Measurements from ENCODE around the gene MRM2. TPM values are rescaled to one million over a fixed set of nuclear protein-coding genes. Genes with fewer than 3 reads are reported as not detected.
A peak's percentile ranks its signal among the peaks of the same experiment; 100 is the strongest.

Gene MRM2
- total RNA-seq, 8 experiments from 2014 or later: 19.9 to 39.7 (median 23.7) TPM

GRCh38 chr7:2249744-2250323, 7.8 kb upstream of the MRM2 start:
- no peaks in the 10 kb centered on the region for H3K4me1 ChIP-seq (replicated peaks in 1 of 2)
- in situ Hi-C loops (cut with MboI; ENCODE audit: low pct_unique_long_range_greater_than_20kb in 2 of 9, low sequenced_read_pairs in 9 of 9, unreplicated experiment in 9 of 9): loop anchor here in 1 of 9 experiments (25.0 kb wide), 1 partner anchor 588 kb away; the partner anchor contains the start of gene ELFN1
- 73 to 100% (median 79%) methylated on average over 3 to 9 of the region's 27 CpGs; no CpG with 5 or more reads in 6 of the 10 experiments for WGBS, 10 experiments
- ATAC-seq (replicated peaks in 6 of 8): no peak
- H3K27ac ChIP-seq: no peak overlapping the region
- H3K4me3 ChIP-seq: no peak overlapping the region

- in situ Hi-C loops (cut with MboI; ENCODE audit: low pct_unique_long_range_greater_than_20kb in 2 of 9, low sequenced_read_pairs in 9 of 9, unreplicated experiment in 9 of 9): loop anchor here in 1 of 9 experiments (25.0 kb wide), 1 partner anchor 587 kb away; the partner anchor contains the start of gene ELFN1
- peak in 6 of 8 experiments; percentile 35 to 97 (median 66) for ATAC-seq (replicated peaks in 6 of 8)
- no peak overlapping the region for H3K27ac ChIP-seq
Observed at GRCh38 chr7:2248984-2249694, 7.1 kb upstream of the MRM2 start.

GRCh38 chr7:2247141-2247995, 5.4 kb upstream of the MRM2 start:
- Histone ChIP-seq H3K4me1 (replicated peaks in 1 of 2) (peaks cover 3 to 4% of the 10 kb centered on the region in 2 donors), H3K4me3 (no peak overlapping the region), H3K27ac (no peak overlapping the region)
- in situ Hi-C loops (cut with MboI; ENCODE audit: low pct_unique_long_range_greater_than_20kb in 2 of 9, low sequenced_read_pairs in 9 of 9, unreplicated experiment in 9 of 9): loop anchor here in 1 of 9 experiments (25.0 kb wide), 1 partner anchor 585 kb away; the partner anchor contains the start of gene ELFN1
- peak in 7 of 8 experiments; percentile 4 to 49 (median 39) for ATAC-seq (replicated peaks in 6 of 8)
- WGBS, 10 experiments: 0 to 100% (median 76%) methylated on average over 1 to 15 of the region's 36 CpGs

More at GRCh38 chr7:2248984-2249694, 7.1 kb upstream of the MRM2 start:
- no peak overlapping the region for H3K4me3 ChIP-seq
- no peaks in the 10 kb centered on the region for H3K4me1 ChIP-seq (replicated peaks in 1 of 2)
- WGBS, 10 experiments: 3 to 100% (median 58%) methylated on average over 1 to 21 of the region's 24 CpGs; no CpG with 5 or more reads in 1 of the 10 experiments

GRCh38 chr7:2245883-2246675, 4.1 kb upstream of the MRM2 start:
- no peak overlapping the region for H3K27ac ChIP-seq
- WGBS, 10 experiments: 10 to 100% (median 83%) methylated on average over 1 to 8 of the region's 22 CpGs; no CpG with 5 or more reads in 3 of the 10 experiments
- no peak overlapping the region for H3K4me3 ChIP-seq
- peaks cover 5 to 6% of the 10 kb centered on the region in 2 donors for H3K4me1 ChIP-seq (replicated peaks in 1 of 2)
- in situ Hi-C loops (cut with MboI; ENCODE audit: low pct_unique_long_range_greater_than_20kb in 2 of 9, low sequenced_read_pairs in 9 of 9, unreplicated experiment in 9 of 9): loop anchor here in 1 of 9 experiments (25.0 kb wide), 1 partner anchor 584 kb away; the partner anchor contains the start of gene ELFN1
- ATAC-seq (replicated peaks in 6 of 8): no peak

- in situ Hi-C loops (cut with MboI; ENCODE audit: low pct_unique_long_range_greater_than_20kb in 2 of 9, low sequenced_read_pairs in 9 of 9, unreplicated experiment in 9 of 9): loop anchor here in 1 of 9 experiments (25.0 kb wide), 1 partner anchor 582 kb away; the partner anchor contains the start of gene ELFN1
- Histone ChIP-seq H3K4me3 (no peak overlapping the region), H3K4me1 (replicated peaks in 1 of 2) (peaks cover 6 to 10% of the 10 kb centered on the region in 2 donors), H3K27ac (no peak overlapping the region)
- 79 to 96% (median 93%) methylated on average over 3 to 9 of the region's 25 CpGs; no CpG with 5 or more reads in 3 of the 10 experiments for WGBS, 10 experiments
- ATAC-seq (replicated peaks in 6 of 8): no peak
Observed at GRCh38 chr7:2244404-2244995, 2.5 kb upstream of the MRM2 start.

GRCh38 chr7:2243458-2243857, 1.5 kb upstream of the MRM2 start:
- Histone ChIP-seq H3K4me3 (peak overlapping the region in 1 of 5 donors; percentile 96), H3K4me1 (replicated peaks in 1 of 2) (peaks cover 6 to 10% of the 10 kb centered on the region in 2 donors), H3K27ac (no peak overlapping the region)
- 79 to 96% (median 90%) methylated on average over 4 to 10 of the region's 12 CpGs; no CpG with 5 or more reads in 5 of the 10 experiments for WGBS, 10 experiments
- in situ Hi-C loops (cut with MboI; ENCODE audit: low pct_unique_long_range_greater_than_20kb in 2 of 9, low sequenced_read_pairs in 9 of 9, unreplicated experiment in 9 of 9): loop anchor here in 1 of 9 experiments (25.0 kb wide), 1 partner anchor 581 kb away; the partner anchor contains the start of gene ELFN1
- no peak for ATAC-seq (replicated peaks in 6 of 8)

- no peak overlapping the region for H3K27ac ChIP-seq
- H3K4me3 ChIP-seq: peak overlapping the region; percentile 92 to 100 (median 98)
- H3K4me1 ChIP-seq (replicated peaks in 1 of 2): peaks cover 6 to 10% of the 10 kb centered on the region in 2 donors
- WGBS, 10 experiments: 0 to 20% (median 10%) methylated on average over 1 to 12 of the region's 21 CpGs; no CpG with 5 or more reads in 2 of the 10 experiments
- in situ Hi-C loops (cut with MboI; ENCODE audit: low pct_unique_long_range_greater_than_20kb in 2 of 9, low sequenced_read_pairs in 9 of 9, unreplicated experiment in 9 of 9): loop anchor here in 1 of 9 experiments (25.0 kb wide), 1 partner anchor 580 kb away; the partner anchor contains the start of gene ELFN1
- peak; percentile 5 to 49 (median 18) for ATAC-seq (replicated peaks in 6 of 8)
Observed at GRCh38 chr7:2242541-2243429, 780 bp upstream of the MRM2 start.

- Histone ChIP-seq H3K27ac (no peak overlapping the region), H3K4me3 (no peak overlapping the region), H3K4me1 (replicated peaks in 1 of 2) (peaks cover 6 to 10% of the 10 kb centered on the region in 2 donors)
- 80 to 100% (median 92%) methylated on average over 1 to 7 of the region's 17 CpGs; no CpG with 5 or more reads in 6 of the 10 experiments for WGBS, 10 experiments
- in situ Hi-C loops (cut with MboI; ENCODE audit: low pct_unique_long_range_greater_than_20kb in 2 of 9, low sequenced_read_pairs in 9 of 9, unreplicated experiment in 9 of 9): loop anchor here in 1 of 9 experiments (25.0 kb wide), 1 partner anchor 577 kb away; the partner anchor contains the start of gene ELFN1
- ATAC-seq (replicated peaks in 6 of 8): no peak
Observed at GRCh38 chr7:2239242-2239641, 2.8 kb downstream of the MRM2 start.

GRCh38 chr7:2237109-2237602, 4.8 kb downstream of the MRM2 start:
- WGBS, 10 experiments: 63 to 96% (median 94%) methylated on average over 3 to 10 of the region's 12 CpGs; no CpG with 5 or more reads in 5 of the 10 experiments
- no peak overlapping the region for H3K27ac ChIP-seq

GRCh38 chr7:2233926-2234325, 8.1 kb downstream of the MRM2 start:
- WGBS, 10 experiments: 44 to 100% (median 90%) methylated on average over 1 to 3 of the region's 3 CpGs; no CpG with 5 or more reads in 2 of the 10 experiments
- no peak overlapping the region for H3K4me3 ChIP-seq
- no peak for ATAC-seq (replicated peaks in 6 of 8)
- H3K4me1 ChIP-seq (replicated peaks in 1 of 2): peaks cover 3 to 6% of the 10 kb centered on the region in 2 donors
- in situ Hi-C loops (cut with MboI; ENCODE audit: low pct_unique_long_range_greater_than_20kb in 2 of 9, low sequenced_read_pairs in 9 of 9, unreplicated experiment in 9 of 9): loop anchor here in 1 of 9 experiments (25.0 kb wide), 1 partner anchor 572 kb away; the partner anchor contains the start of gene ELFN1
- no peak overlapping the region for H3K27ac ChIP-seq

More at GRCh38 chr7:2237109-2237602, 4.8 kb downstream of the MRM2 start:
- Histone ChIP-seq H3K4me3 (no peak overlapping the region), H3K4me1 (replicated peaks in 1 of 2) (peaks cover 5 to 6% of the 10 kb centered on the region in 2 donors)
- no peak for ATAC-seq (replicated peaks in 6 of 8)
- in situ Hi-C loops (cut with MboI; ENCODE audit: low pct_unique_long_range_greater_than_20kb in 2 of 9, low sequenced_read_pairs in 9 of 9, unreplicated experiment in 9 of 9): loop anchor here in 1 of 9 experiments (25.0 kb wide), 1 partner anchor 575 kb away; the partner anchor contains the start of gene ELFN1
